ENCODE measurements around the gene FRMD4A. TPM values are rescaled to one million over a fixed set of nuclear protein-coding genes. Genes with fewer than 3 reads are reported as not detected.

Gene FRMD4A
- total and polyA plus RNA-seq, 2 of the 4 experiments (the other 2 are of a cell fraction), result 30.3 to 68.8 TPM

GRCh38 chr10:13637303-13637856 lies 693.3 kb downstream of the FRMD4A start:
- Histone ChIP-seq H4K5ac (ENCODE audit: low read depth, low read length) (no peak overlapping the region), H2AK5ac (ENCODE audit: low read depth, low read length) (no peak overlapping the region), H3K9me3 (ENCODE audit: control insufficient read depth, insufficient read depth, low read length) (peaks cover 8% of the 10 kb centered on the region), H3K14ac (replicated peaks; ENCODE audit: low read depth, low read length) (no peak overlapping the region), H4K91ac (ENCODE audit: insufficient read depth, low read depth, low read length) (no peak overlapping the region), H2BK120ac (ENCODE audit: low read depth, low read length) (no peak overlapping the region), H3K23ac (ENCODE audit: low read depth, low read length) (no peak overlapping the region), H4K8ac (ENCODE audit: low read depth in 2 of 2, low read length in 2 of 2) (no peak overlapping the region), H2AFZ (replicated peaks; ENCODE audit: low read length, poor library complexity) (no peak overlapping the region), H3K56ac (ENCODE audit: extremely low read depth, insufficient read depth, low read length) (no peak overlapping the region), H3K4ac (ENCODE audit: low read depth, low read length) (no peak overlapping the region), H3K79me1 (ENCODE audit: low read depth in 1 of 2, low read length in 2 of 2) (no peaks in the 10 kb centered on the region), H3K36me3 (ENCODE audit: control insufficient read depth, insufficient read depth, low read length) (peaks cover 5% of the 10 kb centered on the region), H3K9me1 (ENCODE audit: insufficient read depth, low read length) (peaks cover 6% of the 10 kb centered on the region; the same call in 1 of the 2 replicates), H3K4me1 (ENCODE audit: control insufficient read depth, insufficient read depth, low read length) (no peaks in the 10 kb centered on the region; the same call in 1 of the 2 replicates), H3K27ac (ENCODE audit: insufficient read depth, low read length) (no peak overlapping the region), H2BK15ac (ENCODE audit: low read depth, low read length) (no peak overlapping the region), H3K9ac (ENCODE audit: low read depth, low read length) (no peak overlapping the region), H2BK5ac (ENCODE audit: low read depth, low read length, poor library complexity, severe bottlenecking) (no peak overlapping the region), H2AK9ac (replicated peaks; ENCODE audit: low read depth, low read length, poor library complexity) (no peak overlapping the region), H3K27me3 (ENCODE audit: control insufficient read depth, insufficient read depth, low read length) (no peaks in the 10 kb centered on the region), H3K18ac (ENCODE audit: low read depth, low read length) (no peak overlapping the region), H4K20me1 (ENCODE audit: insufficient read depth, low read length) (no peaks in the 10 kb centered on the region), H3K4me2 (ENCODE audit: low read depth, low read length) (no peak overlapping the region), H2BK20ac (ENCODE audit: low read depth, low read length) (no peak overlapping the region), H3K4me3 (ENCODE audit: insufficient read depth, low read depth, low read length) (no peak overlapping the region)
- no peak; the same call in 1 of the 2 replicates for ATAC-seq (ENCODE audit: low read depth)
- no CpG with 5 or more reads among the region's 1 CpG for WGBS, 2 experiments (ENCODE audit: extremely low coverage in 2 of 2, insufficient read length in 1 of 2)
- intact Hi-C loops (cut with micrococcal nuclease), result no loop called here
- POLR2A ChIA-PET (ENCODE audit: unreplicated experiment), result interaction anchor here (0.6 kb wide), 1 partner anchor 132 kb away, joined by 3 read pairs; no protein-coding TSS in a partner anchor
- BruUV-seq (replicated peaks), result no TSS peak
- in situ Hi-C loops (cut with MboI; ENCODE audit: low sequenced_read_pairs), result no loop called here
- dilution Hi-C loops (cut with HindIII; ENCODE audit: low sequenced_read_pairs, unreplicated experiment), result no loop called here
- DNase-seq, result no peak
- CTCF ChIA-PET, result no interaction called here
- TF ChIP-seq NFE2L2 (IDR thresholded peaks at IDR 0.05; ENCODE audit: low read depth, low read length) (no peak), MAFK (IDR thresholded peaks at IDR 0.05; ENCODE audit: low read depth, low read length) (no peak), POLR2A (IDR thresholded peaks at IDR 0.05; ENCODE audit: low read depth, low read length) (no peak)

Measured in IMR-90 (cell line).